Measurements from ENCODE around the gene MYH7.
"Not testable (repeated sequence)": the region's sequence is repeated elsewhere in the genome, so short reads cannot be mapped to it uniquely, and the experiment has no call there.

- TF ChIP-seq CTCF, POLR2A (IDR thresholded peaks at IDR 0.05): not testable (repeated sequence)
Observed at GRCh38 chr14:23389871-23390270, 45.6 kb downstream of the MYH7 start.
